Measurements from ENCODE around the gene TBC1D30.

GRCh38 chr12:64835901-64836300 lies 11.5 kb downstream of the TBC1D30 start:
- TF ChIP-seq EP300 (IDR thresholded peaks at IDR 0.05) (no peak), CTCF (IDR thresholded peaks at IDR 0.05) (no peak), POLR2AphosphoS5 (IDR thresholded peaks at IDR 0.05) (no peak), POLR2A (IDR thresholded peaks at IDR 0.05) (no peak)

Measured in upper lobe of left lung (tissue), 4 donors.